ENCODE data around the gene POLA2.

POLA2 gene

GRCh38 chr11:65314501-65315203 lies 52.9 kb downstream of the POLA2 start, which contains the start of gene CDC42EP2:
CDC42EP2 (plus strand) TSS chr11:65314866; CDS start chr11:65320899, 6,033 bp downstream.
- DNase-seq (ENCODE audit: low read depth, low spot score), result no peak
- Histone ChIP-seq H3K4me3 (peak within 1 kb of the TSS; percentile 97), H3K27ac (no peak within 1 kb of the TSS), H3K9ac (ENCODE audit: insufficient read length) (peak within 1 kb of the TSS; percentile 82), H3K9me3 (ENCODE audit: low read depth, low read length) (no peaks in the 10 kb centered on the region), H3K36me3 (ENCODE audit: insufficient read depth, low read length) (no peaks in the 10 kb centered on the region)
- TF ChIP-seq POLR2AphosphoS5 (IDR thresholded peaks at IDR 0.05; ENCODE audit: borderline replicate concordance, low read depth, low read length) (peak; percentile 42; the same call in 1 of the 2 replicates), FOXP2 (optimal IDR thresholded peaks at IDR 0.05; ENCODE audit: control extremely low read depth, extremely low read length, insufficient read depth) (no peak)

GRCh38 chr11:65315204-65315865 lies 53.6 kb downstream of the POLA2 start:
- Histone ChIP-seq H3K4me3 (peak overlapping the region; percentile 97), H3K36me3 (ENCODE audit: insufficient read depth, low read length) (no peaks in the 10 kb centered on the region), H3K27ac (no peak overlapping the region), H3K9ac (ENCODE audit: insufficient read length) (peak overlapping the region; percentile 82), H3K9me3 (ENCODE audit: low read depth, low read length) (no peaks in the 10 kb centered on the region)
- no peak for TF ChIP-seq EZH2 (IDR thresholded peaks at IDR 0.05)
- no peak for TF ChIP-seq FOXP2 (optimal IDR thresholded peaks at IDR 0.05; ENCODE audit: control extremely low read depth, extremely low read length, insufficient read depth)
- no peak; the same call in 1 of the 2 replicates for TF ChIP-seq POLR2AphosphoS5 (IDR thresholded peaks at IDR 0.05; ENCODE audit: borderline replicate concordance, low read depth, low read length)
- DNase-seq (ENCODE audit: low read depth, low spot score), result no peak

- H3K9me3 ChIP-seq (ENCODE audit: low read depth, low read length), result no peaks in the 10 kb centered on the region
- H3K27ac ChIP-seq, result no peak overlapping the region
- H3K36me3 ChIP-seq (ENCODE audit: insufficient read depth, low read length), result no peaks in the 10 kb centered on the region
- peak overlapping the region; percentile 97 for H3K4me3 ChIP-seq
- no peak for DNase-seq (ENCODE audit: low read depth, low spot score)
- TF ChIP-seq EZH2 (IDR thresholded peaks at IDR 0.05) (no peak), POLR2AphosphoS5 (IDR thresholded peaks at IDR 0.05; ENCODE audit: borderline replicate concordance, low read depth, low read length) (no peak), FOXP2 (optimal IDR thresholded peaks at IDR 0.05; ENCODE audit: control extremely low read depth, extremely low read length, insufficient read depth) (no peak)
- H3K9ac ChIP-seq (ENCODE audit: insufficient read length), result peak overlapping the region; percentile 82
Observed at GRCh38 chr11:65315866-65316226, 54.1 kb downstream of the POLA2 start.

GRCh38 chr11:65316227-65317024 lies 54.7 kb downstream of the POLA2 start:
- H3K36me3 ChIP-seq (ENCODE audit: insufficient read depth, low read length), result no peaks in the 10 kb centered on the region
- no peak overlapping the region for H3K27ac ChIP-seq
- H3K9me3 ChIP-seq (ENCODE audit: low read depth, low read length), result no peaks in the 10 kb centered on the region
- TF ChIP-seq EZH2 (IDR thresholded peaks at IDR 0.05) (no peak), POLR2AphosphoS5 (IDR thresholded peaks at IDR 0.05; ENCODE audit: borderline replicate concordance, low read depth, low read length) (no peak), FOXP2 (optimal IDR thresholded peaks at IDR 0.05; ENCODE audit: control extremely low read depth, extremely low read length, insufficient read depth) (no peak)
- H3K9ac ChIP-seq (ENCODE audit: insufficient read length), result no peak overlapping the region
- no peak for DNase-seq (ENCODE audit: low read depth, low spot score)
- peak overlapping the region; percentile 97 for H3K4me3 ChIP-seq

GRCh38 chr11:65317025-65317786 lies 55.4 kb downstream of the POLA2 start:
- no peak for DNase-seq (ENCODE audit: low read depth, low spot score)
- Histone ChIP-seq H3K9ac (ENCODE audit: insufficient read length) (no peak overlapping the region), H3K36me3 (ENCODE audit: insufficient read depth, low read length) (no peaks in the 10 kb centered on the region), H3K4me3 (no peak overlapping the region), H3K27ac (peak overlapping the region; percentile 53; the same call in 1 of the 2 replicates), H3K9me3 (ENCODE audit: low read depth, low read length) (no peaks in the 10 kb centered on the region)
- TF ChIP-seq FOXP2 (optimal IDR thresholded peaks at IDR 0.05; ENCODE audit: control extremely low read depth, extremely low read length, insufficient read depth) (no peak), POLR2AphosphoS5 (IDR thresholded peaks at IDR 0.05; ENCODE audit: borderline replicate concordance, low read depth, low read length) (no peak), EZH2 (IDR thresholded peaks at IDR 0.05) (no peak)

GRCh38 chr11:65320386-65321075 lies 58.8 kb downstream of the POLA2 start:
- Histone ChIP-seq H3K4me3 (no peak overlapping the region), H3K27ac (no peak overlapping the region), H3K36me3 (ENCODE audit: insufficient read depth, low read length) (no peaks in the 10 kb centered on the region), H3K9ac (ENCODE audit: insufficient read length) (no peak overlapping the region), H3K9me3 (ENCODE audit: low read depth, low read length) (no peaks in the 10 kb centered on the region)
- TF ChIP-seq FOXP2 (optimal IDR thresholded peaks at IDR 0.05; ENCODE audit: control extremely low read depth, extremely low read length, insufficient read depth) (no peak), EZH2 (IDR thresholded peaks at IDR 0.05) (no peak), POLR2AphosphoS5 (IDR thresholded peaks at IDR 0.05; ENCODE audit: borderline replicate concordance, low read depth, low read length) (no peak)
- no peak for DNase-seq (ENCODE audit: low read depth, low spot score)

GRCh38 chr11:65321076-65321475 lies 59.3 kb downstream of the POLA2 start:
- TF ChIP-seq EZH2 (IDR thresholded peaks at IDR 0.05) (no peak), FOXP2 (optimal IDR thresholded peaks at IDR 0.05; ENCODE audit: control extremely low read depth, extremely low read length, insufficient read depth) (no peak), POLR2AphosphoS5 (IDR thresholded peaks at IDR 0.05; ENCODE audit: borderline replicate concordance, low read depth, low read length) (no peak)
- Histone ChIP-seq H3K4me3 (no peak overlapping the region), H3K36me3 (ENCODE audit: insufficient read depth, low read length) (no peaks in the 10 kb centered on the region), H3K9me3 (ENCODE audit: low read depth, low read length) (no peaks in the 10 kb centered on the region), H3K9ac (ENCODE audit: insufficient read length) (no peak overlapping the region), H3K27ac (no peak overlapping the region)
- DNase-seq (ENCODE audit: low read depth, low spot score), result no peak

Measured in SK-N-MC (cell line).